Endothelial cell of umbilical vein (primary cell): Measurements from ENCODE around the gene WNT4. TPM values are rescaled to one million over a fixed set of nuclear protein-coding genes. Genes with fewer than 3 reads are reported as not detected.

ENCODE experiments used
- BruUV-seq: library from RNA; stranded (reverse); fragments of 400-500 nt; replicated peaks from 2 replicates; lab custom pipeline; 2021; lab: Mats Ljungman, UMichigan
- CTCF ChIA-PET: fragments of 300-600, 350-600 bp; sonication (Branson Sonifier 250); formaldehyde crosslinking; loops from one replicate; lab custom pipeline; 2021; ENCODE audit warnings: antibody characterized with exemption, inconsistent platforms; lab: Charles Lee
- POLR2A ChIA-PET: fragments of 300-600, 350-600 bp; sonication (Branson Sonifier 250); formaldehyde crosslinking; loops from one replicate; lab custom pipeline; 2021; ENCODE audit warnings: antibody characterized with exemption, inconsistent platforms; lab: Charles Lee
- DNase-seq: peaks from one replicate; pipeline ENCODE4 v3.0.0-alpha.2; 2011; ENCODE audit warnings: low read depth, low spot score
- FAIRE-seq: peaks from 2 replicates; lab custom pipeline; 2011; peaks lifted over from hg19 to GRCh38; lab: Jason Lieb, UNC
- H2AFZ ChIP-seq: 2 replicates; pipeline ENCODE4 v1.6.0; 2012; ENCODE audit warnings: low read depth, low read length, control low read depth, inconsistent platforms
- H3K27ac ChIP-seq: 2 replicates; pipeline ENCODE4 v1.5.1; 2011; ENCODE audit warnings: low read depth, mild to moderate bottlenecking, control low read depth, low read length, moderate library complexity; ENCODE audit not compliant: insufficient read depth
- H3K27me3 ChIP-seq, 2 experiments: 2 replicates each; pipeline versions ENCODE4 v1.6.0 to v1.6.1; 2011; ENCODE audit warnings: low read length in 2 of 2, mixed read lengths in 1 of 2; ENCODE audit not compliant: control insufficient read depth in 2 of 2, insufficient read depth in 2 of 2
- H3K36me3 ChIP-seq, 2 experiments: 2 replicates in 1 of 2; 3 replicates in 1 of 2; pipeline ENCODE4 v1.5.1; 2011; ENCODE audit warnings: low read length in 2 of 2, mild to moderate bottlenecking in 1 of 2, moderate library complexity in 1 of 2; ENCODE audit not compliant: control insufficient read depth in 2 of 2, insufficient read depth in 2 of 2; ENCODE audit errors: extremely low read depth in 1 of 2
- H3K4me1 ChIP-seq: 3 replicates; pipeline ENCODE4 v1.5.1; 2011; ENCODE audit warnings: mild to moderate bottlenecking, low read length; ENCODE audit not compliant: control insufficient read depth, insufficient read depth; ENCODE audit errors: extremely low read depth
- H3K4me2 ChIP-seq: 2 replicates; pipeline ENCODE4 v1.6.1; 2011; ENCODE audit warnings: low read length, control low read depth, mixed read lengths; ENCODE audit not compliant: insufficient read depth
- H3K4me3 ChIP-seq, 3 experiments: fragments of 200-600 bp in 1 of 3; sonication (generic), shearing (Covaris generic) in 1 of 3; replicated peaks in 1 of 3; 2 replicates each; pipeline ENCODE4 v1.5.1; 2011 to 2016; ENCODE audit warnings: control low read depth in 3 of 3, low read length in 3 of 3, mild to moderate bottlenecking in 2 of 3, inconsistent platforms in 1 of 3, low read depth in 1 of 3, moderate library complexity in 1 of 3; ENCODE audit not compliant: insufficient read depth in 1 of 3
- H3K79me2 ChIP-seq: 2 replicates; pipeline ENCODE4 v1.6.0; 2012; ENCODE audit warnings: low read length, inconsistent platforms; ENCODE audit not compliant: control insufficient read depth, insufficient read depth
- H3K9ac ChIP-seq: replicated peaks from 2 replicates; pipeline ENCODE3; 2011; ENCODE audit warnings: low read length, control low read depth; ENCODE audit not compliant: insufficient read depth; ENCODE audit errors: extremely low read depth
- H3K9me1 ChIP-seq: replicated peaks from 3 replicates; pipeline ENCODE4 v1.6.0; 2011; ENCODE audit warnings: mild to moderate bottlenecking, low read length; ENCODE audit not compliant: control insufficient read depth, insufficient read depth; ENCODE audit errors: extremely low read depth
- H3K9me3 ChIP-seq: replicated peaks from 2 replicates; pipeline ENCODE4 v1.5.1; 2012; ENCODE audit warnings: low read length, inconsistent platforms; ENCODE audit not compliant: control insufficient read depth, insufficient read depth
- H4K20me1 ChIP-seq: replicated peaks from 2 replicates; pipeline ENCODE3; 2011; ENCODE audit warnings: mild to moderate bottlenecking, low read length; ENCODE audit not compliant: control insufficient read depth, insufficient read depth; ENCODE audit errors: extremely low read depth
- EZH2 ChIP-seq: IDR thresholded peaks from 2 replicates; pipeline ENCODE4 v1.6.1; 2012; ENCODE audit warnings: borderline replicate concordance, low read depth, mild to moderate bottlenecking, moderate library complexity, low read length, inconsistent platforms; ENCODE audit not compliant: severe bottlenecking
- FOS ChIP-seq: IDR thresholded peaks from 2 replicates; pipeline ENCODE4 v1.6.1; 2011; ENCODE audit warnings: mild to moderate bottlenecking, low read length, moderate library complexity, borderline replicate concordance; ENCODE audit not compliant: insufficient read depth
- GATA2 ChIP-seq: IDR thresholded peaks from 2 replicates; pipeline ENCODE4 v1.7.0; 2011; ENCODE audit warnings: low read depth, mild to moderate bottlenecking, moderate library complexity, mixed read lengths, low read length; ENCODE audit not compliant: insufficient read length, insufficient read depth
- JUN ChIP-seq: IDR thresholded peaks from 2 replicates; pipeline ENCODE4 v1.6.1; 2011; ENCODE audit warnings: borderline replicate concordance, low read depth; ENCODE audit not compliant: insufficient read length, insufficient read depth
- MYC ChIP-seq: IDR thresholded peaks from one replicate; pipeline ENCODE4 v1.6.1; 2011; ENCODE audit warnings: mild to moderate bottlenecking, low read depth, low read length
- POLR2A ChIP-seq: IDR thresholded peaks from 2 replicates; pipeline ENCODE4 v1.6.1; 2012; ENCODE audit warnings: low read depth, mild to moderate bottlenecking, control low read depth, low read length
- POLR2AphosphoS5 ChIP-seq: IDR thresholded peaks from 2 replicates; pipeline ENCODE4 v1.6.1; 2012; ENCODE audit warnings: low read depth, mild to moderate bottlenecking, control low read depth, low read length, moderate library complexity; ENCODE audit not compliant: insufficient read depth
- dilution Hi-C: fragments of 300-500 bp; cut with MboI; formaldehyde crosslinking; loops from one replicate; pipeline ENCODE4 v1.15.0; 2019; ENCODE audit warnings: low sequenced_read_pairs; ENCODE audit not compliant: extremely low pct_ligation_motif_present
- intact Hi-C: fragments of 100-400 bp; cut with micrococcal nuclease; formaldehyde crosslinking; loops from one replicate; pipeline ENCODE4 v1.10.0; 2022
- polyA plus RNA-seq, 4 experiments: library from polyadenylated mRNA; depleted of rRNA in 3 of 4; stranded (reverse) in 3 of 4; unstranded in 1 of 4; fragments of >200 nt; gene quantifications; 2 replicates each; pipeline versions ENCODE4 v1.2.1 to v1.2.3, GENCODE V29; 2011 to 2012; ENCODE audit warnings: missing spikeins in 1 of 4
- total RNA-seq: library from RNA; stranded (reverse); gene quantifications from 2 replicates; pipeline ENCODE4 v1.2.3, GENCODE V29; 2021
- TF ChIP-seq, protein P1 (sequence below): IDR thresholded peaks from 2 replicates; pipeline ENCODE4 v1.6.1; 2011; ENCODE audit not compliant: insufficient read depth, insufficient read length
- TF ChIP-seq, protein P2 (sequence below), 2 donors: IDR thresholded peaks; 1 replicate in 1 of 2; 2 replicates in 1 of 2; pipeline ENCODE4 v1.5.1; 2011; ENCODE audit warnings: low read length in 2 of 2, mild to moderate bottlenecking in 2 of 2, moderate library complexity in 2 of 2, control low read depth in 1 of 2, inconsistent platforms in 1 of 2, low read depth in 1 of 2; ENCODE audit not compliant: insufficient read depth in 1 of 2; ENCODE audit errors: extremely low read depth in 1 of 2

The WNT4 gene
- total and polyA plus RNA-seq, 2 donors (not counting 3 experiments of a cell fraction or from before 2014, with no cell fraction given): 0.06 TPM; not detected in 1

DNA sequence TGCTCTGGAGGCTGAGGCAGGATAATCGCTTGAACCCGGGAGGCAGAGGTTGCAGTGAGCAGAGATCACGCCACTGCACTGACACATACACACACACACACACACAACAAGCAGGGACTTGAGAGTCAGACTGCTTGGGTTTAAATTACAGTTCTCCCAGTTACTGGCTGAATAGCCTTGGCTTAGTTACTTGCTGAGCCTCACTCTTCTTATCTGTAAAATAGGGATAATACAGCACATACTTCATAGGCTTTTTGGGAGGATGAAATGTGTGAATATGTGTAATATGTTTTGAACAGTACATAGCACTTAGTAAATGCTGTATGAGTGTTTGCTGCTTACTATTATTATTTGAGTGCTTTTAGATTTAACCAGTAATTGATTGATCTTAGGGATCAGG is 66.6 kb downstream of the WNT4 start:
- CTCF ChIA-PET: interaction anchor here (1.0 kb wide), 1 partner anchor 10 kb away, joined by 3 read pairs; no protein-coding TSS in a partner anchor
- H3K36me3 ChIP-seq: peaks cover 2 to 9% of the 10 kb centered on the region in 2 experiments
- FAIRE-seq: no peak

DNA sequence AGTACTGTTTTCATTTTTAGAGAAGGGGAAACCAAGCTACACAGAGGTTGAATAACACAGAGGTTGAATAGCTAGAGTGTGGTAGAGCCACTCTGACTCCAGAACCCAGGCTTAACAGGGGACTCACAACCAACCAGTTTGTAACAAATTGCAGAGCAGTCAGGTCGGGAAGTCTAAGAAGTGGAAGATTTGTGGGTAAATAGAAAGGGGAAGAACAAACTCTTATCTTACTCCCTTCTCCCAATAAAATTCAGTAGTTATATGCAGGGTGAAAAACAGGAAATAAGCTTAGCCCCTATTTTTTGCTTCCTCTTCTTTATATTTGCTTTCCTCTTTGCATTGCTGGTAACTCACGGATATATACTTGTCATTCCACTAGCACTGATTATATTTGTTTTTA is 67.2 kb downstream of the WNT4 start:
- no peak overlapping the region for H3K4me3 ChIP-seq
- dilution Hi-C loops (no loop called here), intact Hi-C loops (loop anchor here (2.0 kb wide), 1 partner anchor 13 kb away; no protein-coding TSS in a partner anchor)
- H3K27me3 ChIP-seq: no peaks in the 10 kb centered on the region
- H3K9me1 ChIP-seq: no peaks in the 10 kb centered on the region
- peaks cover 96% of the 10 kb centered on the region for H3K79me2 ChIP-seq
- H3K9me3 ChIP-seq: no peaks in the 10 kb centered on the region
- H3K4me1 ChIP-seq: peaks cover 18% of the 10 kb centered on the region
- FAIRE-seq (no peak), DNase-seq (no peak)
- peaks cover 44% of the 10 kb centered on the region for H4K20me1 ChIP-seq
- H2AFZ ChIP-seq: no peak overlapping the region
- CTCF ChIA-PET: interaction anchor here (1.0 to 1.5 kb wide), 3 partner anchors 10 to 30 kb away, joined by 3 to 4 read pairs (median 3); no protein-coding TSS in a partner anchor
- no peak for TF ChIP-seq MYC
- TF ChIP-seq POLR2A: no peak
- TF ChIP-seq, protein P1, sequence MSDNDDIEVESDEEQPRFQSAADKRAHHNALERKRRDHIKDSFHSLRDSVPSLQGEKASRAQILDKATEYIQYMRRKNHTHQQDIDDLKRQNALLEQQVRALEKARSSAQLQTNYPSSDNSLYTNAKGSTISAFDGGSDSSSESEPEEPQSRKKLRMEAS: no peak
- TF ChIP-seq FOS: no peak
- TF ChIP-seq, protein P2, sequence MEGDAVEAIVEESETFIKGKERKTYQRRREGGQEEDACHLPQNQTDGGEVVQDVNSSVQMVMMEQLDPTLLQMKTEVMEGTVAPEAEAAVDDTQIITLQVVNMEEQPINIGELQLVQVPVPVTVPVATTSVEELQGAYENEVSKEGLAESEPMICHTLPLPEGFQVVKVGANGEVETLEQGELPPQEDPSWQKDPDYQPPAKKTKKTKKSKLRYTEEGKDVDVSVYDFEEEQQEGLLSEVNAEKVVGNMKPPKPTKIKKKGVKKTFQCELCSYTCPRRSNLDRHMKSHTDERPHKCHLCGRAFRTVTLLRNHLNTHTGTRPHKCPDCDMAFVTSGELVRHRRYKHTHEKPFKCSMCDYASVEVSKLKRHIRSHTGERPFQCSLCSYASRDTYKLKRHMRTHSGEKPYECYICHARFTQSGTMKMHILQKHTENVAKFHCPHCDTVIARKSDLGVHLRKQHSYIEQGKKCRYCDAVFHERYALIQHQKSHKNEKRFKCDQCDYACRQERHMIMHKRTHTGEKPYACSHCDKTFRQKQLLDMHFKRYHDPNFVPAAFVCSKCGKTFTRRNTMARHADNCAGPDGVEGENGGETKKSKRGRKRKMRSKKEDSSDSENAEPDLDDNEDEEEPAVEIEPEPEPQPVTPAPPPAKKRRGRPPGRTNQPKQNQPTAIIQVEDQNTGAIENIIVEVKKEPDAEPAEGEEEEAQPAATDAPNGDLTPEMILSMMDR (IDR thresholded peaks at IDR 0.05; ENCODE audit: extremely low read depth in 1 of 2, insufficient read depth in 1 of 2, low read depth in 1 of 2, low read length in 2 of 2): no peak
- TF ChIP-seq GATA2: no peak
- no peak for TF ChIP-seq EZH2
- no peak for TF ChIP-seq JUN
- TF ChIP-seq POLR2AphosphoS5: no peak
- H3K27ac ChIP-seq: no peak overlapping the region
- BruUV-seq: no TSS peak
- H3K4me2 ChIP-seq: no peak overlapping the region
- peaks cover 0 to 9% of the 10 kb centered on the region in 2 experiments for H3K36me3 ChIP-seq
- H3K9ac ChIP-seq: no peak overlapping the region
- POLR2A ChIA-PET: no interaction called here

More for the DNA sequence above, 66.6 kb downstream of the WNT4 start:
- intact Hi-C loops (no loop called here), dilution Hi-C loops (no loop called here)
- Histone ChIP-seq H2AFZ (no peak overlapping the region), H4K20me1 (peaks cover 44% of the 10 kb centered on the region), H3K4me2 (no peak overlapping the region), H3K4me3 (no peak overlapping the region), H3K9me3 (no peaks in the 10 kb centered on the region), H3K79me2 (peaks cover 98% of the 10 kb centered on the region), H3K9me1 (no peaks in the 10 kb centered on the region), H3K9ac (no peak overlapping the region), H3K4me1 (peaks cover 18% of the 10 kb centered on the region), H3K27ac (no peak overlapping the region), H3K27me3 (no peaks in the 10 kb centered on the region)
- no peak for TF ChIP-seq POLR2A
- TF ChIP-seq, protein P1: no peak
- no peak for TF ChIP-seq GATA2
- no peak for TF ChIP-seq EZH2
- TF ChIP-seq FOS: no peak
- BruUV-seq: no TSS peak
- no peak for DNase-seq
- POLR2A ChIA-PET: no interaction called here
